PC-3 (cell line): ENCODE data around the gene RAB33A. TPM values are rescaled to one million over a fixed set of nuclear protein-coding genes. Genes with fewer than 3 reads are reported as not detected.

Experiments
- ATAC-seq: fragments of 200-7000 bp; cut with Tn5 transposase; 2 replicates; pipeline ENCODE4 v1.9.1; 2020; ENCODE audit warnings: mild to moderate bottlenecking, moderate library complexity
- BruUV-seq: library from RNA; stranded (reverse); fragments of 400-500 nt; replicated peaks from 2 replicates; lab custom pipeline; 2021; lab: Mats Ljungman, UMichigan
- CTCF ChIA-PET: fragments of 300-600 bp; sonication (Branson Sonifier 250); formaldehyde crosslinking; loops from one replicate; lab custom pipeline; 2022; ENCODE audit warnings: antibody characterized with exemption; lab: Charles Lee
- POLR2A ChIA-PET: fragments of 300-600 bp; sonication (Branson Sonifier 250); formaldehyde crosslinking; loops from one replicate; lab custom pipeline; 2022; ENCODE audit warnings: antibody characterized with exemption; ENCODE audit not compliant: unreplicated experiment; lab: Charles Lee
- DNase-seq: peaks from one replicate; pipeline ENCODE4 v3.0.0-alpha.2; 2015
- H2AFZ ChIP-seq: fragments of 300-600 bp; sonication (generic); 2 replicates; pipeline ENCODE4 v1.6.0; 2016; ENCODE audit warnings: antibody characterized with exemption, low read length
- H3F3A ChIP-seq: fragments of 300-600 bp; sonication (generic); one replicate; pipeline ENCODE4 v1.6.0; 2017; ENCODE audit warnings: antibody characterized with exemption, low read length, control low read depth, mild to moderate bottlenecking; ENCODE audit not compliant: unreplicated experiment
- H3K27ac ChIP-seq: fragments of 300-600 bp; sonication (generic); 2 replicates; pipeline ENCODE4 v1.5.1; 2016; ENCODE audit warnings: mild to moderate bottlenecking, low read length
- H3K27me3 ChIP-seq: fragments of 300-600 bp; sonication (generic); 2 replicates; pipeline ENCODE4 v1.6.1; 2016; ENCODE audit warnings: low read length, mixed read lengths
- H3K36me3 ChIP-seq: fragments of 300-600 bp; sonication (generic); 2 replicates; pipeline ENCODE4 v1.6.1; 2016; ENCODE audit warnings: low read depth, mixed run types, low read length, mixed read lengths
- H3K4me1 ChIP-seq: fragments of 300-600 bp; sonication (generic); 2 replicates; pipeline ENCODE4 v1.5.1; 2016; ENCODE audit warnings: low read length; ENCODE audit not compliant: insufficient read depth
- H3K4me2 ChIP-seq: fragments of 300-600 bp; sonication (generic); 2 replicates; pipeline ENCODE4 v1.6.0; 2016; ENCODE audit warnings: low read length
- H3K4me3 ChIP-seq: fragments of 300-600 bp; sonication (generic); 2 replicates; pipeline ENCODE4 v1.5.1; 2016; ENCODE audit warnings: mild to moderate bottlenecking, low read length, mixed read lengths
- H3K79me2 ChIP-seq: fragments of 300-600 bp; sonication (generic); 2 replicates; pipeline ENCODE4 v1.6.1; 2017; ENCODE audit warnings: low read length, mixed read lengths
- H3K9ac ChIP-seq: fragments of 300-600 bp; sonication (generic); 2 replicates; pipeline ENCODE4 v1.6.0; 2016; ENCODE audit warnings: mild to moderate bottlenecking, low read length
- H3K9me2 ChIP-seq: fragments of 300-600 bp; sonication (generic); replicated peaks from 2 replicates; pipeline ENCODE4 v1.6.1; 2016; ENCODE audit warnings: mixed run types, low read length, mixed read lengths
- H3K9me3 ChIP-seq: fragments of 300-600 bp; sonication (generic); 2 replicates; pipeline ENCODE4 v1.6.1; 2016; ENCODE audit warnings: low read length, mixed read lengths
- H4K20me1 ChIP-seq: fragments of 300-600 bp; sonication (generic); 2 replicates; pipeline ENCODE4 v1.6.1; 2016; ENCODE audit warnings: low read length, mixed read lengths
- CTCF ChIP-seq: fragments of 300-600 bp; sonication (generic); conservative IDR thresholded peaks from 2 replicates; pipeline ENCODE4 v1.5.1; 2017; ENCODE audit warnings: antibody characterized with exemption, low read depth, mild to moderate bottlenecking, low read length
- EZH2 ChIP-seq: fragments of 300-600 bp; sonication (generic); IDR thresholded peaks from one replicate; pipeline ENCODE4 v1.6.1; 2017; ENCODE audit warnings: antibody characterized with exemption, mild to moderate bottlenecking, low read length; ENCODE audit not compliant: unreplicated experiment
- EZH2phosphoT487 ChIP-seq: fragments of 300-600 bp; sonication (generic); IDR thresholded peaks from 2 replicates; pipeline ENCODE4 v1.6.1; 2018; ENCODE audit warnings: mild to moderate bottlenecking, antibody characterized with exemption, low read length, borderline replicate concordance
- intact Hi-C: fragments of 100-400 bp; cut with micrococcal nuclease; formaldehyde crosslinking; loops from 2 replicates; pipeline ENCODE4 v1.9.0; 2023
- total RNA-seq: library from RNA; depleted of rRNA; stranded (reverse); fragments of >200 nt; gene quantifications from 2 replicates; pipeline ENCODE4 v1.2.3, GENCODE V29; 2014

RAB33A gene
- total RNA-seq, 1 experiment from 2014 or later, result not detected

- H3K9ac ChIP-seq, result peak overlapping the region; percentile 89; the same call in 1 of the 2 replicates
- peak overlapping the region; percentile 93 for H3K4me2 ChIP-seq
- H3K36me3 ChIP-seq, result no peaks in the 10 kb centered on the region
- no peaks in the 10 kb centered on the region for H3K27me3 ChIP-seq
- no peak overlapping the region for H3K27ac ChIP-seq
- H4K20me1 ChIP-seq, result no peaks in the 10 kb centered on the region
- H3K4me1 ChIP-seq, result peaks cover 14% of the 10 kb centered on the region
- peaks cover 32% of the 10 kb centered on the region for H3K79me2 ChIP-seq
- TF ChIP-seq CTCF (no peak), EZH2 (no peak), EZH2phosphoT487 (no peak)
- ATAC-seq (no peak), DNase-seq (no peak)
- POLR2A ChIA-PET, result no interaction called here
- no peak overlapping the region for H2AFZ ChIP-seq
- CTCF ChIA-PET, result no interaction called here
- intact Hi-C loops, result loop anchor here (10.0 kb wide), 1 partner anchor 52 kb away; the partner anchor contains the start of gene ELF4
- no peaks in the 10 kb centered on the region for H3K9me3 ChIP-seq
- no TSS peak for BruUV-seq
- H3K4me3 ChIP-seq, result peak overlapping the region; percentile 77
- no peaks in the 10 kb centered on the region for H3K9me2 ChIP-seq
- H3F3A ChIP-seq, result no peaks in the 10 kb centered on the region
These were observed 4.7 kb upstream of the RAB33A start for GRCh38 chrX:130167040-130167439.

- no peak overlapping the region for H3K9ac ChIP-seq
- peak overlapping the region; percentile 56; the same call in 1 of the 2 replicates for H3K4me3 ChIP-seq
- intact Hi-C loops, result no loop called here
These were observed 863 bp upstream of the RAB33A start for GRCh38 chrX:130170752-130171445.

More at GRCh38 chrX:130170752-130171445, 863 bp upstream of the RAB33A start:
- H3K27me3 ChIP-seq, result no peaks in the 10 kb centered on the region
- H3K36me3 ChIP-seq, result no peaks in the 10 kb centered on the region
- no peaks in the 10 kb centered on the region for H3K9me3 ChIP-seq
- ChIA-PET CTCF (no interaction called here), POLR2A (no interaction called here)
- peak overlapping the region; percentile 75 for H3K4me2 ChIP-seq
- DNase-seq (no peak), ATAC-seq (no peak)
- no peak overlapping the region for H3K27ac ChIP-seq
- H3K79me2 ChIP-seq, result no peaks in the 10 kb centered on the region; the same call in 1 of the 2 replicates
- no peaks in the 10 kb centered on the region for H4K20me1 ChIP-seq
- H3K4me1 ChIP-seq, result peaks cover 27% of the 10 kb centered on the region
- peak overlapping the region; percentile 73 for H2AFZ ChIP-seq
- BruUV-seq, result no TSS peak
- H3K9me2 ChIP-seq, result no peaks in the 10 kb centered on the region
- no peaks in the 10 kb centered on the region for H3F3A ChIP-seq
- no peak for TF ChIP-seq CTCF
- TF ChIP-seq EZH2, result no peak
- TF ChIP-seq EZH2phosphoT487, result no peak
